ENCODE data around the gene BTG4. TPM values are rescaled to one million over a fixed set of nuclear protein-coding genes. Genes with fewer than 3 reads are reported as not detected.

The BTG4 gene
- total RNA-seq, 1 experiment from 2014 or later: not detected

DNA sequence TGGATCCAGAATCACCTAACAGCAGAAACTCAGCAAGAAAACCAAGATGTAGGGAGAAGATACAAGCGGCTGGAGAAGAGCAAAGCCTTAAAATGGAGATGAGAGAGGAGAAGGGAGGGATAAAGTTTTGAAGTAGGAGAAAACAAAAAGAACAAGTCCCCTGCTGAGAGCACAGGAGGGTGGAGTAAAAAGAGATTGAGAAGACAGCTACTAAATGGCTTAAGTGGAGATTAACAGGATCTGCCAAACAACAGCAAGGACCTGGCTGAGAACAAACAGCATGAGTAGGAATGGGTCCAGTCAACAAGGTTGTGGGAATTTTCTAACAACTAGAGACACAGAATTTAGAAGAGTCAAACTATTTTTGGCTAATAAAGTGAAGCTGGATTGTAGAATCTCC, 18.1 kb downstream of the BTG4 start:
- no peak for DNase-seq (ENCODE audit: low read depth)

GRCh38 chr11:111490496-111490895, 21.7 kb downstream of the BTG4 start:
- no peak for DNase-seq (ENCODE audit: low read depth)

GRCh38 chr11:111483431-111483830, 28.8 kb downstream of the BTG4 start:
- no peak for DNase-seq (ENCODE audit: low read depth)

DNA sequence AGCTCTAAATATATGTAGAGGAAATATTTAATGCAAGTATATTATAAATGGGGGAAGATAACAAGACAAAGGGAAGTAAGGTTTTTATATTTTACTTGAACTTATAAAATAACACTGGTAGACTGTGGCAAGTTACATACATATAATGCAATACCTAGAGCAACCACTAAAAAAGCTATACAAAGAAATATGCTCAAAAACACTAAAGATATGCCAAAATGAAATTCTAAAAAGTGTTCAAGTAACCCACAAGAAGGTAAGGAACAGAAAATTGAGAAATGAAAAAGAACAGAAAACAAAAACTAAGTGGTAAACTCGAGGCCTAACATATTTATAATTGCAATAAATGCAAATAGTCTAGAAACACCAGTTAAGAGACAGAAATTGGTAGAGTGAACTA, 32.5 kb downstream of the BTG4 start:
- DNase-seq (ENCODE audit: low read depth): no peak

DNA sequence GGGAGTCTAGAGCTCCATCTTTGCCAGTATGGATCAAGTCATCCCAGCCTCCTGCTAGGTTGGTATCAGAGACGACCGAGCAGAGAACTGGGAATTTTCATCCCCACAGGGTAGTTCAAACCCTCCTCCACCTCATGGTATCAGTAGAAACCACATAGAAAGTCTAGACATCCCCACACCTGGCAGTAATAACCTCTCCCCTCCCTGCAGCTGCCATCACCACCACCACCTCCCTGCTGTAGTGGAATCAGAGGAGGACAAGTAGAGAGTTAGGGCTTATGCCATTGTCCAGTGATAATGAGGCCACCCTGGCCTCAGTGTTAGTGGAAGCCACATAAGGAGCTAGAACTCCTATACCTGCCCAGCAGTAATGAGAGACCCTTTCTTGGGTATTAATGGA, 34.3 kb downstream of the BTG4 start:
- no peak for DNase-seq (ENCODE audit: low read depth)

- no peak for DNase-seq (ENCODE audit: low read depth)
Observed at GRCh38 chr11:111476956-111477355, 35.2 kb downstream of the BTG4 start.

- no peak for DNase-seq (ENCODE audit: low read depth)
Observed at GRCh38 chr11:111476366-111476765, 35.8 kb downstream of the BTG4 start.

DNA sequence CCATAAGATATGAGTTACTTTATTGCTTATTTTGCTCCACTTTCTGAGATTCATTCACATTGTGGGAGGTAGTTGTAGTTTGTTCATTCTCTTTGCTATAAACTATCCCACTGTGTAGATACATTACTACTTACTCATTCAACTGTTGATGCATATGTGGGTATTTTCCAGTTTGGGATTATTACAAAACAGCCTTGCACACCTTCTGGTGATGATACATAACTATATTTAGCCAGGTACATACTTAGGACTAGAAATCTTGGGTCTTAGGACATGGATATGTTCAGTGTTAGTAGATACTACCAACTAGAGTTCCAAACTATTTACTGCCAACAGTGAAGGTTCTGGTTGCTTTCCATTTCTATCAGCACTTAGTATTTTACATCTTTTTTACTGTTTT, 37.8 kb downstream of the BTG4 start:
- DNase-seq (ENCODE audit: low read depth): no peak

DNA sequence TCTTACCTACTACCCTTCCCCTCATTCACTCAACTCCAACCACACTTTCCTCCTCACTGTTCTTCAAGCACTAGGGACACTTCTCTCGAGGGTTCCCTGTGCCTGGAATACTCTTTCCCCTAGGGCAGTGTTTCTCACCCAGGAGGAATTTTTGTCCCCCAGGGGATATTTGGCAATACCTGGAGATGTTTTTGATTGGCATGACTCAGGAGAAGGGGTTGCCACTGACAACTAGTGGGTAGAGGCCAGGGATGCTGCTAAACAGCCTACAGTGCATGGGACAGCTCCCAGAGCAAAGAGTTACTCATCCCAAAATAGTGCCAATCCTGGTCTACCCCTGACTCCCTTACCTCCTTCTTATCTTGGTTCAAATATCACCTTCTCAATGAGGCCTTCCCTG, 40.0 kb downstream of the BTG4 start:
- DNase-seq (ENCODE audit: low read depth): no peak

DNA sequence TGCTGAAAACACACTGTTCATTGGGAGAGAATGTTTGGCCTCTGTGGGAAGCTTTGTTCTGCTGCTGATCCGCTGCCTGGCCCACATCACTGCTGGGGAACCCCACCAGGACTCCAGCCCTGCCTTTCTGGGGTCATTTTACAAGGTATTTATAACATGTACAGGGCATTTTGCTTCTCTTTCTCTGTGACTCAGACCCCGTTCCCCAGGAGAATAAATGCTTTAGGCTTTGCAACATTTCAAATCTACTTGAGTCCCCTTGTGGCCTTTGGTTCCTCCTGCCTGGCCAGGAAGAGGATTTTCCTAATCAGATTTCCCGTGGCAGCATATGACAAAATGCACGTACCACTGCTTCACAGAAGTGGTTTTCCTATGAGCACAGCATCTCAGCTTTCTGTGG, 43.0 kb downstream of the BTG4 start:
- no peak for DNase-seq (ENCODE audit: low read depth)

DNA sequence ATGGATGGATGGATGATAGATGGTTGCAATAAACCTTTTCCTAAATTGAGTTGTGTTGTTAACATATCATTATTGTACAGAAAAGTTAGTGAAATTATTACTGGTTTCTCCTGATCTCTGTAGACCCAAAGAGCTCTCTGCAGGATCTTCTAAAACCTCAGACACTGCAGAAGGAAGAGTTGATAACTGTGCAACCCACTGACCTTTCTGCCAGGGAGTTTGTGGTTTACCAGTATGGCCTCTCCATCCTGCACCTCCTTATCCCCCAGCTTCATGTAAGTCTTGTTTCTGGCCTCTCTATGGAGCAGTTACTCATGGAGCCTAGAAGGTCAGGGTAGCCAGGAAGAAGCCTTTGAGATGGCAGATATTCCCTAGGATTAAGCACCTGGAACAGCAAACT, 45.6 kb downstream of the BTG4 start:
- DNase-seq (ENCODE audit: low read depth): no peak

DNA sequence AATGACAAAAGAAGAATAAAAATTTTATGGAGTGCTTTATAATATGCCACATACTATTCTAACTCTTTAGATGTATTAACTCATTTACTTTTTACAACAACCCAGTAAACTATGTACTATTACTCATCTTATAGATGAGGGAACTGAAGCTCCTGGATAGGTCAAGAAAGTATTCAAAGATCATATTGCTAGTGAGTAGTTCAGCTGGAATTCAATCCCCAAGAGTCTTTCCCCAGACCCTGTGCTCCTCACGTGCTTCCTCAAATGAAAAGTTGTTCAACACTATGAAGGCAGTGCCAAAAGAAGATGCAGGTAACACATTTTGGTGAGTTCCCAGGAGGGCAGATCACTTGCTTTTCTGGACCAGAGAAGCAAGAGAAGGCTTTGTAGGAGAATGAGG, 46.8 kb downstream of the BTG4 start:
- DNase-seq (ENCODE audit: low read depth): no peak

GRCh38 chr11:111463276-111463675, 48.9 kb downstream of the BTG4 start:
- no peak for DNase-seq (ENCODE audit: low read depth)

- DNase-seq (ENCODE audit: low read depth): no peak
Observed at GRCh38 chr11:111462329-111462728, 49.9 kb downstream of the BTG4 start.

- no peak for DNase-seq (ENCODE audit: low read depth)
Observed at GRCh38 chr11:111461460-111462235, 50.5 kb downstream of the BTG4 start.

DNA sequence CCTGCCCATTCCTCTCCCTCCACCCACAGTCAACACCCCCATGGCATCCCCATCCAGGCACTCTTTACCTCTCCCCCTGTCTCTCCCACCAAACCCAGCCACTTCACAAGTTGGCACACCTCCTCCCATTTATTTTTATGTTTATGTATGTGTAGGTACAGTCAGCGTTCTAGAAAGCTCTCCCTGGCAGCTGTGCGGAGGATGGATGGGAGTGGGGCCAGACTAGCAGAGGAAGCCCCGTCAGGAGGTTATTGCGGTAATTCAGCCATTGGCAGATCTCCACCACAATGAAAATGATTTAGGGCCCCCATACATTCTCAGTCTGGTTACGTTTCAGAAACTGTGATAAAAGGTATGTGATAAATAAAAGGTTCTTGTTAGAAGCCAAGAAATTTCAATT, 51.3 kb downstream of the BTG4 start:
- no peak for DNase-seq (ENCODE audit: low read depth)

- DNase-seq (ENCODE audit: low read depth): no peak
Observed at GRCh38 chr11:111460340-111460739, 51.8 kb downstream of the BTG4 start.

GRCh38 chr11:111459506-111460270, 52.5 kb downstream of the BTG4 start:
- DNase-seq (ENCODE audit: low read depth): no peak

GRCh38 chr11:111457731-111458368, 54.3 kb downstream of the BTG4 start:
- DNase-seq (ENCODE audit: low read depth): no peak

DNA sequence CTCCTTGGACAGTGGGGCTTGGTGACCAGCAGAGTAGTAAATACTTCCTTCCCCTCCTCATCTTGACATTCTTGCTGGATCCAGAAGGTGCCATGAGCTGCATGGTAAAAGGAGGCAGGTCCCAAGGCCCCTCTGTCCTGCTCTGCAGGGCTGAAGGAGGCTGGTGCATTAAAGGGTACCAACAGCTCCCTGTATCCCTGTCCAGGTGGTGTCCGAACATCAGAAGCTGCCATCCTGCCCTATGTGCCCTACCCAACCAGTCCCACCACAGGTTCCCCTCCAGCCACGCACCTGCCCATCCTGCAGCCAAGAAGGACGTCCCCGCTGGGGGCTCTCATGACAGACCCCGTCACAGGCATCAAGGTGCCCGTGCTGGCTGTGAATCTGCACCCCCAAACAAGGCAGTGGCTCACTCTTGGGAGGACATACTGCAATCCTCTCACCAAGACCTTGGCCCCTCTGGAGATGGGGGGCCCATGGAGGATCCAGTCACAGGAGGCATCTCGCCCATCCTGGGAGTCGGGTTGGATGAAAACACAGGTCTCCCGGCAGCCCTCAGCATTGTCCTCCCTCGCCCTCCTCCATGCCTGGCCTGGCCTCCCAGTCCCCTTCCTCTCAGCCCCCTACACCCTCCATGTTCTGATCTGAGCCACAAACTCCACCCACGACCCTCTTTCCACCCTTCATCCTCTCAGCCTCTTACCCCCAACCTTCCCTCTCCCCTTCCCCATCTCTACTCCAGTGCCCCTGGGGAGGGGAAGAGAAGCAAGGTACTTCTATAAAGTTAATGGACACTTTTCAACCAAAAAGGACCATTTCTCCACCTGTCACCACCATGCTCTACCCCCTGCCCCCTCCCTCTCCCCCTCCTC, 55.1 kb downstream of the BTG4 start:
- no peak for DNase-seq (ENCODE audit: low read depth)

DNA sequence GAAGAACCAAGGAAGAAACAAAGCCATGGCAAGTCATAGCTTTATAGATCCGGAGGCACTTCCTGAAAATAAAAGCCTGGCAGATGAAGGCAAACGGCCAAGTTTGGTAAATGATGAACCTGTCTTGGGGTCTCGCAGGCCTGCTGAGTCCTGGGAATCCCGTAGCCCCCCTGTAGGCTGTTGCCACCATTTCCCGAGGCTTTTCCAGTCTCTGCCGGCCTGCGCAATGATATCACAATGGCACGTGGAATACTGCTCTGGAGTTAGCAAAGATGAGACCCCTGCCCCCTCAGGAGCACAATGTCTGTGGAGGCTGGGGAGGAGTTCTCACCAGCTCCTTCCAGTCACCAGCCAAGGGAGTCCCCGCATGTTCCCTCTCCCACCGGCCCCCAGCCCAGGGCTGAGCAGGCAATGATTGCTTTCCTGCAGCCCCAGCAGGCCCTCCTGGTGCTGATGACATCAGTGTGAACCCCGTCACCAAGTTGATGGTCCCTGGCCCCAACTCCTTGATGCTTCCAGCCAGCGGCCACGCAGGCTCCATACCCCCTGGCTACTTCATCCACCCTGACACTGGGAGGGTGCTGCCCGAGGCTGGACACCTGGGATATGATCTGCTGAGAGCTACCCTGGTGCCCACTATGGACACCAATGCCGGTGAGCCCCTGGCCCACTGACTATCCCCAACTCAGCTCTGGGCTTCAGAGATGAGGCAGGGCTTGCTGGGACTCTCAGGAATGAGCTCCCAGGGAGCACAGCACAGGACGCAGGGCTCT, 55.9 kb downstream of the BTG4 start:
- DNase-seq (ENCODE audit: low read depth): no peak
